WTC11 (cell line): ENCODE results near the gene AKAP8.

Experiments
- CTCF ChIP-seq: fragments of 200-600 bp; IDR thresholded peaks from 2 replicates; pipeline ENCODE4 v1.8.0; 2022; ENCODE audit warnings: antibody characterized with exemption
- E2F1 ChIP-seq: sonication (generic); formaldehyde crosslinking; IDR thresholded peaks from 2 replicates; pipeline ENCODE4 v1.8.0; 2022; ENCODE audit warnings: mild to moderate bottlenecking, missing genetic modification reagents
- E2F4 ChIP-seq: sonication (generic); formaldehyde crosslinking; IDR thresholded peaks from 2 replicates; pipeline ENCODE4 v1.8.1; 2022; ENCODE audit warnings: low read depth, mild to moderate bottlenecking, moderate library complexity, missing genetic modification reagents, borderline replicate concordance
- ELF4 ChIP-seq: sonication (generic); formaldehyde crosslinking; IDR thresholded peaks from 2 replicates; pipeline ENCODE4 v1.8.1; 2022; ENCODE audit warnings: low read depth, mild to moderate bottlenecking, moderate library complexity, missing genetic modification reagents
- FOXJ3 ChIP-seq: sonication (generic); formaldehyde crosslinking; IDR thresholded peaks from 2 replicates; pipeline ENCODE4 v1.9.0; 2021; ENCODE audit warnings: missing genetic modification reagents, mild to moderate bottlenecking, borderline replicate concordance
- PRDM15 ChIP-seq: sonication (generic); formaldehyde crosslinking; IDR thresholded peaks from 2 replicates; pipeline ENCODE4 v1.8.0; 2022; ENCODE audit warnings: missing genetic modification reagents
- RELA ChIP-seq: sonication (generic); formaldehyde crosslinking; IDR thresholded peaks from 2 replicates; pipeline ENCODE4 v1.8.1; 2022; ENCODE audit warnings: missing genetic modification reagents, mild to moderate bottlenecking, borderline replicate concordance

GRCh38 chr19:15307169-15307568 lies 72.4 kb downstream of the AKAP8 start:
- TF ChIP-seq PRDM15 (CRISPR knock-in tag) (no peak), ELF4 (CRISPR knock-in tag) (no peak), CTCF (no peak), E2F4 (CRISPR knock-in tag) (no peak), FOXJ3 (CRISPR knock-in tag) (no peak), E2F1 (CRISPR knock-in tag) (no peak), RELA (CRISPR knock-in tag) (no peak)
